ENCODE measurements around the gene NUDT12.

Gene NUDT12

GRCh38 chr5:103562453-103563157 is at the start of gene NUDT12:
Gene NUDT12, minus strand, starts transcription at chr5:103562789. Its CDS starts 2,541 bp downstream, at chr5:103560248.
- peaks cover 15% of the 10 kb centered on the region for H3K4me1 ChIP-seq (ENCODE audit: control insufficient read depth, insufficient read depth, low read length)
- peak within 1 kb of the TSS; percentile 97 for H3K4me3 ChIP-seq (ENCODE audit: low read length)
- H3K36me3 ChIP-seq (ENCODE audit: control insufficient read depth, insufficient read depth, low read length, severe bottlenecking): peaks cover 13% of the 10 kb centered on the region
- no peaks in the 10 kb centered on the region for H3K27me3 ChIP-seq (replicated peaks; ENCODE audit: control insufficient read depth, insufficient read depth, low read length)
- DNase-seq (ENCODE audit: low read depth): peak; percentile 87
- no peaks in the 10 kb centered on the region for H3K9me3 ChIP-seq (ENCODE audit: control insufficient read depth, low read length)
- H3K9ac ChIP-seq (ENCODE audit: low read length): peak within 1 kb of the TSS; percentile 93

- DNase-seq (ENCODE audit: low read depth): no peak
- no peaks in the 10 kb centered on the region for H3K27me3 ChIP-seq (replicated peaks; ENCODE audit: control insufficient read depth, insufficient read depth, low read length)
- peaks cover 6% of the 10 kb centered on the region for H3K4me1 ChIP-seq (ENCODE audit: control insufficient read depth, insufficient read depth, low read length)
- H3K9me3 ChIP-seq (ENCODE audit: control insufficient read depth, low read length): no peaks in the 10 kb centered on the region
- H3K4me3 ChIP-seq (ENCODE audit: low read length): no peak overlapping the region
- H3K9ac ChIP-seq (ENCODE audit: low read length): no peak overlapping the region
- H3K36me3 ChIP-seq (ENCODE audit: control insufficient read depth, insufficient read depth, low read length, severe bottlenecking): no peaks in the 10 kb centered on the region
Measured at GRCh38 chr5:103607346-103607745, 44.8 kb upstream of the NUDT12 start.

- peaks cover 9% of the 10 kb centered on the region for H3K4me1 ChIP-seq (ENCODE audit: control insufficient read depth, insufficient read depth, low read length)
- no peaks in the 10 kb centered on the region for H3K9me3 ChIP-seq (ENCODE audit: control insufficient read depth, low read length)
- H3K4me3 ChIP-seq (ENCODE audit: low read length): no peak overlapping the region
- H3K9ac ChIP-seq (ENCODE audit: low read length): no peak overlapping the region
- no peaks in the 10 kb centered on the region for H3K36me3 ChIP-seq (ENCODE audit: control insufficient read depth, insufficient read depth, low read length, severe bottlenecking)
- no peak for DNase-seq (ENCODE audit: low read depth)
- H3K27me3 ChIP-seq (replicated peaks; ENCODE audit: control insufficient read depth, insufficient read depth, low read length): no peaks in the 10 kb centered on the region
Measured at GRCh38 chr5:103605277-103605676, 42.7 kb upstream of the NUDT12 start.

- no peak overlapping the region for H3K9ac ChIP-seq (ENCODE audit: low read length)
- no peaks in the 10 kb centered on the region for H3K36me3 ChIP-seq (ENCODE audit: control insufficient read depth, insufficient read depth, low read length, severe bottlenecking)
- DNase-seq (ENCODE audit: low read depth): no peak
Measured at GRCh38 chr5:103602438-103602837, 39.8 kb upstream of the NUDT12 start.

GRCh38 chr5:103601314-103601713 is 38.7 kb upstream of the NUDT12 start:
- no peak overlapping the region for H3K9ac ChIP-seq (ENCODE audit: low read length)
- H3K9me3 ChIP-seq (ENCODE audit: control insufficient read depth, low read length): no peaks in the 10 kb centered on the region
- no peaks in the 10 kb centered on the region for H3K36me3 ChIP-seq (ENCODE audit: control insufficient read depth, insufficient read depth, low read length, severe bottlenecking)
- no peaks in the 10 kb centered on the region for H3K27me3 ChIP-seq (replicated peaks; ENCODE audit: control insufficient read depth, insufficient read depth, low read length)
- no peak overlapping the region for H3K4me3 ChIP-seq (ENCODE audit: low read length)
- DNase-seq (ENCODE audit: low read depth): no peak
- H3K4me1 ChIP-seq (ENCODE audit: control insufficient read depth, insufficient read depth, low read length): peaks cover 18% of the 10 kb centered on the region

More at GRCh38 chr5:103602438-103602837, 39.8 kb upstream of the NUDT12 start:
- Histone ChIP-seq H3K27me3 (replicated peaks; ENCODE audit: control insufficient read depth, insufficient read depth, low read length) (no peaks in the 10 kb centered on the region), H3K9me3 (ENCODE audit: control insufficient read depth, low read length) (no peaks in the 10 kb centered on the region), H3K4me3 (ENCODE audit: low read length) (no peak overlapping the region), H3K4me1 (ENCODE audit: control insufficient read depth, insufficient read depth, low read length) (peaks cover 18% of the 10 kb centered on the region)

- H3K36me3 ChIP-seq (ENCODE audit: control insufficient read depth, insufficient read depth, low read length, severe bottlenecking): no peaks in the 10 kb centered on the region
- H3K9me3 ChIP-seq (ENCODE audit: control insufficient read depth, low read length): no peaks in the 10 kb centered on the region
- no peak overlapping the region for H3K4me3 ChIP-seq (ENCODE audit: low read length)
- H3K9ac ChIP-seq (ENCODE audit: low read length): no peak overlapping the region
- H3K4me1 ChIP-seq (ENCODE audit: control insufficient read depth, insufficient read depth, low read length): peaks cover 18% of the 10 kb centered on the region
- DNase-seq (ENCODE audit: low read depth): no peak
- H3K27me3 ChIP-seq (replicated peaks; ENCODE audit: control insufficient read depth, insufficient read depth, low read length): no peaks in the 10 kb centered on the region
Measured at GRCh38 chr5:103600086-103600485, 37.5 kb upstream of the NUDT12 start.

- DNase-seq (ENCODE audit: low read depth): peak; percentile 15
- no peak overlapping the region for H3K9ac ChIP-seq (ENCODE audit: low read length)
- no peaks in the 10 kb centered on the region for H3K9me3 ChIP-seq (ENCODE audit: control insufficient read depth, low read length)
- H3K36me3 ChIP-seq (ENCODE audit: control insufficient read depth, insufficient read depth, low read length, severe bottlenecking): no peaks in the 10 kb centered on the region
- H3K4me1 ChIP-seq (ENCODE audit: control insufficient read depth, insufficient read depth, low read length): peaks cover 18% of the 10 kb centered on the region
- no peaks in the 10 kb centered on the region for H3K27me3 ChIP-seq (replicated peaks; ENCODE audit: control insufficient read depth, insufficient read depth, low read length)
- H3K4me3 ChIP-seq (ENCODE audit: low read length): no peak overlapping the region
Measured at GRCh38 chr5:103598997-103599566, 36.5 kb upstream of the NUDT12 start.

- no peak overlapping the region for H3K4me3 ChIP-seq (ENCODE audit: low read length)
- H3K9me3 ChIP-seq (ENCODE audit: control insufficient read depth, low read length): no peaks in the 10 kb centered on the region
- DNase-seq (ENCODE audit: low read depth): no peak
- H3K9ac ChIP-seq (ENCODE audit: low read length): no peak overlapping the region
- H3K36me3 ChIP-seq (ENCODE audit: control insufficient read depth, insufficient read depth, low read length, severe bottlenecking): no peaks in the 10 kb centered on the region
- peaks cover 12% of the 10 kb centered on the region for H3K4me1 ChIP-seq (ENCODE audit: control insufficient read depth, insufficient read depth, low read length)
- no peaks in the 10 kb centered on the region for H3K27me3 ChIP-seq (replicated peaks; ENCODE audit: control insufficient read depth, insufficient read depth, low read length)
Measured at GRCh38 chr5:103590221-103590620, 27.6 kb upstream of the NUDT12 start.

GRCh38 chr5:103589776-103590175 is 27.2 kb upstream of the NUDT12 start:
- Histone ChIP-seq H3K9me3 (ENCODE audit: control insufficient read depth, low read length) (no peaks in the 10 kb centered on the region), H3K9ac (ENCODE audit: low read length) (no peak overlapping the region), H3K4me3 (ENCODE audit: low read length) (no peak overlapping the region), H3K36me3 (ENCODE audit: control insufficient read depth, insufficient read depth, low read length, severe bottlenecking) (no peaks in the 10 kb centered on the region), H3K4me1 (ENCODE audit: control insufficient read depth, insufficient read depth, low read length) (peaks cover 12% of the 10 kb centered on the region), H3K27me3 (replicated peaks; ENCODE audit: control insufficient read depth, insufficient read depth, low read length) (no peaks in the 10 kb centered on the region)
- no peak for DNase-seq (ENCODE audit: low read depth)

- H3K4me1 ChIP-seq (ENCODE audit: control insufficient read depth, insufficient read depth, low read length): peaks cover 12% of the 10 kb centered on the region
- H3K9ac ChIP-seq (ENCODE audit: low read length): no peak overlapping the region
- H3K36me3 ChIP-seq (ENCODE audit: control insufficient read depth, insufficient read depth, low read length, severe bottlenecking): no peaks in the 10 kb centered on the region
- peak; percentile 34 for DNase-seq (ENCODE audit: low read depth)
- H3K4me3 ChIP-seq (ENCODE audit: low read length): no peak overlapping the region
- no peaks in the 10 kb centered on the region for H3K27me3 ChIP-seq (replicated peaks; ENCODE audit: control insufficient read depth, insufficient read depth, low read length)
- no peaks in the 10 kb centered on the region for H3K9me3 ChIP-seq (ENCODE audit: control insufficient read depth, low read length)
Measured at GRCh38 chr5:103589357-103589756, 26.8 kb upstream of the NUDT12 start.

GRCh38 chr5:103587185-103587748 is 24.7 kb upstream of the NUDT12 start:
- Histone ChIP-seq H3K27me3 (replicated peaks; ENCODE audit: control insufficient read depth, insufficient read depth, low read length) (no peaks in the 10 kb centered on the region), H3K9me3 (ENCODE audit: control insufficient read depth, low read length) (no peaks in the 10 kb centered on the region), H3K9ac (ENCODE audit: low read length) (no peak overlapping the region), H3K36me3 (ENCODE audit: control insufficient read depth, insufficient read depth, low read length, severe bottlenecking) (no peaks in the 10 kb centered on the region), H3K4me3 (ENCODE audit: low read length) (no peak overlapping the region), H3K4me1 (ENCODE audit: control insufficient read depth, insufficient read depth, low read length) (peaks cover 12% of the 10 kb centered on the region)
- DNase-seq (ENCODE audit: low read depth): peak; percentile 81
